H1 (cell line): ENCODE data around the gene GPR21. TPM values are rescaled to one million over a fixed set of nuclear protein-coding genes. Genes with fewer than 3 reads are reported as not detected.

Experiments used
- CTCF ChIA-PET: fragments of 300-600 bp; sonication (Branson Sonifier 250); formaldehyde crosslinking; loops from one replicate; lab custom pipeline; 2021; ENCODE audit not compliant: partially characterized antibody; lab: Charles Lee
- POLR2A ChIA-PET: fragments of 300-600 bp; sonication (Branson Sonifier 250); formaldehyde crosslinking; loops from one replicate; lab custom pipeline; 2021; ENCODE audit warnings: inconsistent platforms; ENCODE audit not compliant: partially characterized antibody; lab: Charles Lee
- DNase-seq, 2 experiments: peaks; one replicate each; pipeline versions ENCODE4 v3.0.0 to v3.0.0-alpha.2; 2010 to 2022; ENCODE audit warnings: low spot score in 2 of 2, low read depth in 1 of 2, mixed read lengths in 1 of 2
- FAIRE-seq: peaks from 2 replicates; lab custom pipeline; 2011; peaks lifted over from hg19 to GRCh38; lab: Jason Lieb, UNC
- H2AFZ ChIP-seq: 2 replicates; pipeline ENCODE4 v1.8.1; 2012; ENCODE audit warnings: low read length, inconsistent platforms
- H2AK5ac ChIP-seq: 2 replicates; pipeline ENCODE4 v1.6.1; 2013; ENCODE audit warnings: low read depth, low read length
- H2BK120ac ChIP-seq: replicated peaks from 2 replicates; pipeline ENCODE3; 2013; ENCODE audit warnings: low read depth, low read length, inconsistent platforms
- H2BK12ac ChIP-seq: 2 replicates; pipeline ENCODE4 v1.6.1; 2013; ENCODE audit warnings: low read depth, low read length
- H2BK15ac ChIP-seq: 2 replicates; pipeline ENCODE4 v1.6.1; 2013; ENCODE audit warnings: low read length
- H2BK20ac ChIP-seq: 2 replicates; pipeline ENCODE4 v1.6.1; 2013; ENCODE audit warnings: low read length
- H2BK5ac ChIP-seq: 2 replicates; pipeline ENCODE4 v1.6.1; 2013; ENCODE audit warnings: low read depth, low read length
- H3K14ac ChIP-seq: 2 replicates; pipeline ENCODE4 v1.6.1; 2013; ENCODE audit warnings: inconsistent platforms; ENCODE audit not compliant: insufficient read length
- H3K18ac ChIP-seq: 2 replicates; pipeline ENCODE4 v1.6.1; 2013; ENCODE audit warnings: low read length; ENCODE audit errors: extremely low read depth
- H3K23ac ChIP-seq: 2 replicates; pipeline ENCODE4 v1.6.1; 2013; ENCODE audit warnings: inconsistent platforms; ENCODE audit not compliant: insufficient read length
- H3K23me2 ChIP-seq: 2 replicates; pipeline ENCODE4 v1.6.1; 2013; ENCODE audit warnings: low read depth, low read length
- H3K27ac ChIP-seq: 2 replicates; pipeline ENCODE4 v1.6.1; 2011; ENCODE audit warnings: low read depth, low read length, inconsistent platforms
- H3K27me3 ChIP-seq, 4 experiments: replicated peaks in 1 of 4; 1 replicate in 1 of 4; 2 replicates in 3 of 4; pipeline versions ENCODE4 v1.6.1 to v1.8.1; 2011 to 2013; ENCODE audit warnings: low read length in 3 of 4, mild to moderate bottlenecking in 3 of 4, inconsistent platforms in 2 of 4, mixed read lengths in 2 of 4, moderate library complexity in 1 of 4; ENCODE audit not compliant: control insufficient read depth in 3 of 4, insufficient read depth in 3 of 4; ENCODE audit errors: extremely low read depth in 1 of 4
- H3K36me3 ChIP-seq, 4 experiments: 2 replicates each; pipeline versions ENCODE4 v1.6.1 to v1.8.1; 2011 to 2013; ENCODE audit warnings: mild to moderate bottlenecking in 4 of 4, low read length in 3 of 4, moderate library complexity in 2 of 4, control low read depth in 1 of 4, inconsistent platforms in 1 of 4; ENCODE audit not compliant: insufficient read depth in 4 of 4, control insufficient read depth in 2 of 4
- H3K4ac ChIP-seq: replicated peaks from 2 replicates; pipeline ENCODE3; 2013; ENCODE audit warnings: low read length, low read depth, mixed read lengths, inconsistent platforms; ENCODE audit not compliant: insufficient read length
- H3K4me1 ChIP-seq, 4 experiments: replicated peaks in 1 of 4; 1 replicate in 1 of 4; 2 replicates in 3 of 4; pipeline versions ENCODE4 v1.6.1 to v1.8.1; 2011 to 2013; ENCODE audit warnings: low read length in 3 of 4, inconsistent platforms in 2 of 4, mixed read lengths in 1 of 4; ENCODE audit not compliant: insufficient read depth in 4 of 4, control insufficient read depth in 3 of 4
- H3K4me2 ChIP-seq, 2 experiments: 2 replicates each; pipeline versions ENCODE4 v1.6.1 to v1.8.1; 2011 to 2013; ENCODE audit warnings: low read depth in 2 of 2, low read length in 2 of 2, control low read depth in 1 of 2, inconsistent platforms in 1 of 2, mild to moderate bottlenecking in 1 of 2; ENCODE audit not compliant: insufficient read depth in 1 of 2
- H3K4me3 ChIP-seq, 4 experiments: fragments of 200-600, 300-600 bp in 1 of 4; sonication (generic), shearing (Covaris generic), sonication (Bioruptor Twin) in 1 of 4; 2 replicates each; pipeline versions ENCODE4 v1.5.1 to v1.8.1; 2011 to 2016; ENCODE audit warnings: low read length in 4 of 4, low read depth in 3 of 4, control low read depth in 2 of 4, inconsistent platforms in 2 of 4, mild to moderate bottlenecking in 2 of 4, mixed read lengths in 1 of 4, moderate library complexity in 1 of 4; ENCODE audit not compliant: insufficient read depth in 2 of 4; ENCODE audit errors: extremely low read depth in 1 of 4
- H3K56ac ChIP-seq: replicated peaks from 2 replicates; pipeline ENCODE3; 2013; ENCODE audit warnings: low read depth, mild to moderate bottlenecking, mixed read lengths, low read length, inconsistent platforms; ENCODE audit not compliant: insufficient read length
- H3K79me1 ChIP-seq: 2 replicates; pipeline ENCODE4 v1.6.1; 2013; ENCODE audit warnings: low read depth, low read length, control low read depth
- H3K79me2 ChIP-seq, 2 experiments: 2 replicates each; pipeline versions ENCODE4 v1.6.1 to v1.8.1; 2012 to 2013; ENCODE audit warnings: low read length in 2 of 2, mild to moderate bottlenecking in 2 of 2, inconsistent platforms in 1 of 2; ENCODE audit not compliant: insufficient read depth in 2 of 2, control insufficient read depth in 1 of 2
- H3K9ac ChIP-seq, 4 experiments: replicated peaks in 1 of 4; 1 replicate in 1 of 4; 2 replicates in 3 of 4; pipeline versions ENCODE4 v1.6.1 to v1.8.1; 2011 to 2013; ENCODE audit warnings: low read depth in 3 of 4, low read length in 3 of 4, control low read depth in 2 of 4, mild to moderate bottlenecking in 2 of 4, moderate library complexity in 2 of 4, inconsistent platforms in 1 of 4; ENCODE audit errors: extremely low read depth in 1 of 4
- H3K9me3 ChIP-seq, 2 experiments: 2 replicates each; pipeline versions ENCODE4 v1.6.1 to v1.8.1; 2012 to 2013; ENCODE audit warnings: mild to moderate bottlenecking in 2 of 2, moderate library complexity in 2 of 2, control low read depth in 1 of 2, inconsistent platforms in 1 of 2, low read depth in 1 of 2, low read length in 1 of 2, mixed read lengths in 1 of 2; ENCODE audit not compliant: insufficient read depth in 2 of 2
- H4K20me1 ChIP-seq, 2 experiments: replicated peaks in 1 of 2; 2 replicates each; pipeline versions ENCODE3 to v1.8.1; 2011 to 2013; ENCODE audit warnings: inconsistent platforms in 2 of 2, low read length in 2 of 2, mild to moderate bottlenecking in 1 of 2; ENCODE audit not compliant: insufficient read depth in 2 of 2, control insufficient read depth in 1 of 2
- H4K5ac ChIP-seq: 2 replicates; pipeline ENCODE4 v1.6.1; 2013; ENCODE audit warnings: low read length, low read depth, mixed read lengths, inconsistent platforms; ENCODE audit not compliant: insufficient read length
- H4K8ac ChIP-seq: 2 replicates; pipeline ENCODE4 v1.8.0; 2013; ENCODE audit warnings: mild to moderate bottlenecking, moderate library complexity, low read length, inconsistent platforms; ENCODE audit not compliant: insufficient read depth; ENCODE audit errors: extremely low read depth
- H4K91ac ChIP-seq: replicated peaks from 2 replicates; pipeline ENCODE3; 2013; ENCODE audit warnings: low read length, mixed read lengths, inconsistent platforms; ENCODE audit not compliant: insufficient read length
- TBP ChIP-seq: IDR thresholded peaks from 2 replicates; pipeline ENCODE4 v1.6.1; 2011; ENCODE audit warnings: low read depth, low read length, improper control_type of control experiment
- WGBS, 2 experiments: shearing (Covaris generic) in 1 of 2; methylation state at CpG; one replicate each; pipeline versions ENCODE4 v1.1.6 to v1.1.7; 2013 to 2015; ENCODE audit warnings: low lambda C conversion rate in 2 of 2, mixed read lengths in 2 of 2, inconsistent platforms in 1 of 2, low coverage in 1 of 2, missing lambda C conversion rate in 1 of 2; ENCODE audit not compliant: insufficient replicate concordance in 2 of 2, insufficient coverage in 1 of 2, insufficient read length in 1 of 2; ENCODE audit errors: extremely low coverage in 1 of 2, missing lambda C conversion rate in 1 of 2; 5-methylcytosine and 5-hydroxymethylcytosine counted together
- polyA plus RNA-seq, 7 experiments: library from polyadenylated mRNA; depleted of rRNA in 3 of 7; stranded (reverse) in 5 of 7; unstranded in 2 of 7; fragments of >200 nt in 5 of 7; fragments of 200-250 nt in 2 of 7; gene quantifications; 1 replicate in 5 of 7; 2 replicates in 1 of 7; 4 replicates in 1 of 7; pipeline versions ENCODE4 v1.2.1 to v1.2.3, GENCODE V29; 2011 to 2013; ENCODE audit warnings: missing spikeins in 2 of 7, mixed read lengths in 2 of 7
- total RNA-seq: library from RNA; stranded (reverse); fragmentation: NEBNext Ultra II Directional; extraction: Animal tissue kit (Norgen Biotek cat#: 25700); gene quantifications from 2 replicates; pipeline ENCODE4 v1.2.1, GENCODE V29; 2021

Gene GPR21
- total and polyA plus RNA-seq, 2 of the 8 experiments (the other 6 are each of a cell fraction or from before 2014, with no cell fraction given), result 0.58 to 0.71 TPM

DNA sequence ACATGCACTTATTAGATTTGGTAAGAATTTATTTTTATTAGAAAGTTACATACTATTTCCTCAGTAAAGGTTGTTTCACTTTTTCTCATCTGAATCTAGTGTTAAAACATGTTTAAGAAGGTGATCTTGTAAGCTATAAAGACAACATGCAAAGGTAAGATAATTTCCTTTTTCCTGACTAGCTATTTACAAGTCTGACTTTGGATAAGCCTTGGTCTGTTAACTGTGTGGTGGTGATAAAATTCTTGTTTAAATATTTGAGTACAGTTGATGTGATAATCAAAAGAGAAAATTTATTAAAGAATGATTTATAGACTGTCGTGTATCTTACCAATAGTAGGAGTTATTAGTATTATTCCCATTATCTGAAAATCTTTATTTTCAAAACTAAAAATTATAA is 36.9 kb upstream of the GPR21 start:
- Histone ChIP-seq H3K4ac (no peak overlapping the region), H4K5ac (no peak overlapping the region), H3K27ac (no peak overlapping the region), H3K4me2 (no peak overlapping the region), H3K23me2 (no peaks in the 10 kb centered on the region), H3K18ac (no peak overlapping the region), H3K79me1 (no peaks in the 10 kb centered on the region), H3K36me3 (peaks cover 0 to 58% (median 11%) of the 10 kb centered on the region in 4 experiments; a peak in 6 of 8 replicates), H2BK5ac (no peak overlapping the region)
- DNase-seq (no peak), FAIRE-seq (no peak)
- POLR2A ChIA-PET, result interaction anchor here (0.6 kb wide), 1 partner anchor 785 kb away, joined by 3 read pairs; no protein-coding TSS in a partner anchor
- WGBS, 2 experiments, result 86% methylated on average over 1 of the region's 1 CpG; no CpG with 5 or more reads in 1 of the 2 experiments
- TF ChIP-seq TBP, result no peak
- TF ChIP-seq, all 59 proteins: peak for 0
- Histone ChIP-seq H2BK12ac (no peak overlapping the region), H3K56ac (no peak overlapping the region), H3K4me3 (no peak overlapping the region), H4K8ac (no peak overlapping the region), H2BK20ac (no peak overlapping the region), H4K91ac (no peak overlapping the region), H3K14ac (no peak overlapping the region), H2BK120ac (no peak overlapping the region), H3K27me3 (no peaks in the 10 kb centered on the region), H2AK5ac (no peak overlapping the region), H2AFZ (no peak overlapping the region), H4K20me1 (no peaks in the 10 kb centered on the region), H3K79me2 (no peaks in the 10 kb centered on the region), H3K9me3 (no peaks in the 10 kb centered on the region), H3K9ac (no peak overlapping the region), H2BK15ac (no peak overlapping the region), H3K23ac (no peak overlapping the region), H3K4me1 (no peaks in the 10 kb centered on the region)
- CTCF ChIA-PET, result interaction anchor here (0.6 kb wide), 1 partner anchor 41 kb away, joined by 4 read pairs; no protein-coding TSS in a partner anchor
